GM21786 (cell line): Measurements from ENCODE around the gene DDI1.
"Not testable (repeated sequence)": the region's sequence is repeated elsewhere in the genome, so short reads cannot be mapped to it uniquely, and the experiment has no call there.

ENCODE experiments used
- ATAC-seq: cut with Tn5 transposase; IDR thresholded peaks from one replicate; pipeline ENCODE4 v1.9.1; 2021; ENCODE audit not compliant: unreplicated experiment

The DDI1 gene

DNA sequence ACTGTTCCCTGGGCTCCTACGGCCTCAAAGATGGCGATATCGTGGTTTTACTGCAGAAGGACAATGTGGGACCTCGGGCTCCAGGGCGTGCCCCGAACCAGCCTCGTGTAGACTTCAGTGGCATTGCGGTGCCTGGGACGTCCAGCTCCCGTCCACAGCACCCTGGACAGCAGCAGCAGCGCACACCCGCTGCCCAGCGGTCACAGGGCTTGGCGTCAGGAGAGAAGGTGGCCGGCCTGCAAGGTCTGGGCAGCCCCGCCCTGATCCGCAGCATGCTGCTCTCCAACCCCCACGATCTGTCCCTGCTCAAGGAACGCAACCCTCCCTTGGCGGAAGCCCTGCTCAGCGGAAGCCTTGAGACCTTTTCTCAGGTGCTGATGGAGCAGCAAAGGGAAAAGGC, 555 bp downstream of the DDI1 start:
- no peak for ATAC-seq

DNA sequence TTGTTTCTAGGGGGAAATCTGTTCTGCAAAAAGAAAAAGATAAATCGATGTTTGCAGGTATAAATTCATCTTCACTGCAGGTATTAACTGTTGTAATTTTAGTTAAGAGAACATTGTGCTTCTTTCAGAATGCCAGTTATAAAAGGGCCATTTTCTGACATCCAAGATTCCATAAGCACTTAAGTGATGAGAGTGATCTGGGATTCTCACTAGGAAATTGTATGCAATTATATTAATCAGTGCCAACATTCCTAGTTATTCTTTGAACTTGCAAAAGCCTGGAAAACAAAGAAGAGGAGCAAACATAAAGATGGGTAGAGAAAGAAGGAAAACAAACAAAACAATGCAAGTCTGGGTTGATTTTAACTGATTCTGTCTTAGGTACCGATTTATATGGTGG, 5.4 kb downstream of the DDI1 start:
- no peak for ATAC-seq

DNA sequence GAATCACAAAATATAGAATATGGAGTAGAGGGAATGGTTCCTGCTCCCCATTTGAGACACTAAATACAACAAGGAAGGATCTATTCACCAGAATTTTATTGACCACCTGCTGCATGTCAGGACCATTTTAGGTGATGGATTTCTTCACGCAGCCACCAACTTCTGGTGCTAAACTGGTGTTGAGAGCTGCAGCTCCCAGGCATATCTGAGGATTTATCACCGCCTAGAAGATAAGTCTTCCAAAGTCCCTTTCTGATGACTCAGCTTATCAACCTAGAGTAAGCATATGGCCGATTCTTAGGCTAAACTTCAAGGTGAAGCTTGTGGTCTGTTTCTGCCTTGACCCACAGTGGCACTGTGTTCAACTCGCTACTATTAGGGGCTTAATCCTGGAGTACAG, 6.7 kb downstream of the DDI1 start:
- ATAC-seq = no peak

DNA sequence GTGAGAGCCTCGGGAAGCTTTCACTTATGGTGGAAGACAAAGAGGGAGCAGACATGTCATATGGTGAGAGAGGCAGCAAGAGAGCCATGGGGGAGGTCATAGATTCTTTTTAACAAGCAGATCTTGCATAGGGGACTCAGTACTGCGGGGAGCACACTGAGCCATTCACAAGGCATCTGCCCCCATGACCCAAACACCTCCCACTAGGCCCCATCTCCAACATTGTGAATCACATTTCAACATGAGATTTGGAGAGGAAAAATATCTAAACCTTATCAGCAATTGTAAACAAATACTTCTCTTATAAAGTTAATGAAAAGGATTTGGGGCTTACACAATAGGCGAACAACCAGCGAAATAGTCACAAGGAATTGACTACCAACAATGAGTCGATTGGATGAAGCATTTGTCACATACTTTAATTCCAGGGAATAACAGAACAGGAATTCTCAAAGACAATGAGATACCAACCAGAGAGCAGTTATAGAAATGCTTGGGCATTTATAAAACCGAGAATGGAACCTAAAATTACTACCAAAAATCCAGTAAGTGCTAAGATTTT, 7.3 kb downstream of the DDI1 start:
- no peak for ATAC-seq

DNA sequence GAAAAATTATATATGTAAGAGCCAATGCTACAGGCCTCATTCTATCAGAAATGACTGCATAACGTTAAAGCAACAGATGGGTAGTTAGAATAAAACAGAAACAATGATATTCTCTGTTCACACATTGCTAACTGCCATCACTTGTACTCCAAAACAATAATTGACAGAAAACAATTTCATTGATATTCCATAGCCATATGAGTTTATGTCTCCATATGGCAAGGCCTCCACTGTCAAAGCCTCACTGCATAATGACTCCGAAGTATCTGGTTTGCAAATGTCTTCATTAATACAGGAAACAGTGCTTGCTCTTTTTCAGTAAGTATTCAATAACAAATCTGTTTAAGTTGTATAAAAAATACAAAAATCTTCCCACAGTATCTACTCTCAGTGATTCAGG, 9.9 kb downstream of the DDI1 start:
- ATAC-seq = no peak

DNA sequence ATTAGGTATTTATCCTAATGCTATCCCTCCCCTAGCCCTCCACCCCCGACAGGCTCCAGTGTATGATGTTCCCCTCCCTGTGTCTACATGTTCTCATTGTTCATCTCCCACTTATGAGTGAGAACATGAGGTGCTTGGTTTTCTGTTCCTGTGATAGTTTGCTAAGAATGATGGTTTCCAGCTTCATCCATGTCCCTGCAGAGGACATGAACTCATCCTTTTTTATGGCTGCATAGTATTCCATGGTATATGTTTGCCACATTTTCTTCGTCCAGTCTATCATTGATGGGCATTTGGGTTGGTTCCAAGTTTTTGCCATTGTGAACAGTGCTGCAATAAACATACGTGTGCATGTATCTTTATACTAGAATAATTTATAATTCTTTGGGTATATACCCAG, 10.4 kb downstream of the DDI1 start:
- ATAC-seq = not testable (repeated sequence)

DNA sequence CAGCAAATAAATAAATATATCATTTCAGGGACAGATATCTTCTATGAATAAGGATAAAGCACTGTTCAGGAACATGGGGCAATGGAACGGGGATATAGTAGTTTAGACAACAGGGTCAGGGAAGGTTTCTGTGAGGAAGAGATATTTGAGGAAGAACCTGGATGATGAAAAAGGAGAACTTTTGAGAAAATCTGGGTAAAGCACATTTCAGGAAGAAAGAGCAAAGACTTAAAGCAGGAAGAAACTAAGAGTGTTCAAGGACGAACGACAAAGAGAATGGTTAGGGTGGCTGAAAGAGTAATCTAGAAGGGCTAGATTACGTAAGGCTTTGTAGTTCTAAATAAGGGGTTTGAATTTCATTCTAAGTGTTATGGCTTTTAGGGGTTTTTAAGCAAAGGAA, 12.7 kb downstream of the DDI1 start:
- ATAC-seq = no peak

DNA sequence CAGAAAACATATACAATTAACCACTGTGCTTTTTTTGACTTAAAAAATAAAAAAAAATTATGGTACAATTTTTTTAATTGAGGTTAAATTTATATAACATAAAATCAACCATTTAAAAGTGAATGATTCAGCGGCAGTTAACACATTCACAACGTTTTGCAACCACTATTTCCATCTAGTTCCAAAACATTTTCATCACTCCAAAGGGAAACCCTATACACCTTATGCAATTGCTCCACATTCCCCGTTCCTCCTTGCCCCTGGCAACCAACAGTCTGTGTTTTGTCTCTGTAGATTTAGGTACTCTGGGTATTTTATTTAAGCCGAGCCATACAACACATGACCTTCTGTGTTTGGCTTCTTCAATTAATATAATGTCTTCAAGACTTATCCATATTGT, 15.3 kb downstream of the DDI1 start:
- ATAC-seq = no peak

DNA sequence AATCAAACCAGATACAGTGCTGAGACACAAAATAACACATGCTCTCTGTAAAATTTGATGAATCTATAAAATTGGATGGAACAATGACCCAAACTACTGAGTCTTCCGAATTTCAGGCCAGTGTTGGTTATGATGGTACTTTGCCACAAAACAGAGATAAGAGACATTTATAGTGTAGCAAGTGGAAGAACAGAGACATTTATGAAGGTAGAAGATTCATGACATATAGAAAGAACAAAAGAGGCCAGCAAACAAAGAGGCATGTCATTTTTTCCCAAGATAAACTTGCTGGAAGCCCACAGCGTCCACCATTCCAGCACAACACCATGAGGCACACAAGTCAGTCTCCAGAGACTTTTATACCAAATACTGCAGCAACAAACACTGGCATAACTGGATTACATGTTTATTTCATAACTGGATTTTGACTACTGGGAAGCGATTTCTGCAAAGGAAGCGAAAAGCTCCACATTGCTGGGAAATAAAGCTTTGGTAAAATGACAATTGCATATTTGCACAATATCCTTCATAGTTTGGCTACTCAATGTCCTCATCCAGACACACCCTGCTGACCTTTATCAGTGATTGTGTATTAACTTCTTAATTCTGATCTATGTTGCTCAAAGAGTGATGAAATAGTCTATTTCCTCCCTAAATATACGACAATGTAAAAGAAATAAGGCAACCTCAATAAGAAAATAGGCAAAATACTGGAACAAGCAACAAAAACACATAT, 17.5 kb downstream of the DDI1 start:
- ATAC-seq = no peak

DNA sequence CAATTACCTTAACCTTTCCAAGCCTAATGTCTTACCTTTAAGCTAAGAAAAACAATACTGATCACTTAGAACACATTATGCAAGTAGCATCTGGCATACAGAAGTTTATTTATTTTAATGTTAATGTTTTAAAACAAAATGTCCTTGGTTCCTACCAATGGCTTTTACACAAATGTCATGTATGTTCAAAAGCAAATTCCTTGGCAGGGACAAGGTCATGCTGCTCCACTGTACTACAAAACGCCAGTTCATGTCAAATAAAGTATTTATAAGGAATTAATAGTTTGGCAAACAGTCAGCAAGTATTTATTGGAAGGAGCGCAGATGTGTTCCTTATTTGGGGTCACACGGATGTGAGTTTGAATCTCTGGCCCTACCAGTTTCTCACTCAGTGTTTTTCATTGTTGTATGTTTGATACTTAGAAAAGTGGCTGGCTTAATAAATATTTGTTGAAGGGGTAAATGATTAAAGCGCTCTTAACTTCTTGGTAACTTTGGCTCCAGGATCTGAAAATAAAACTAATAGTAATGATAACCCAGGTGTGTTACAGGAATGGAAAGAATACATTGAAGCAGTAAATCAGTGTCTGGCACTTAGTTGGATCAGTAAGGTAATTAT, 18.6 kb downstream of the DDI1 start:
- no peak for ATAC-seq

DNA sequence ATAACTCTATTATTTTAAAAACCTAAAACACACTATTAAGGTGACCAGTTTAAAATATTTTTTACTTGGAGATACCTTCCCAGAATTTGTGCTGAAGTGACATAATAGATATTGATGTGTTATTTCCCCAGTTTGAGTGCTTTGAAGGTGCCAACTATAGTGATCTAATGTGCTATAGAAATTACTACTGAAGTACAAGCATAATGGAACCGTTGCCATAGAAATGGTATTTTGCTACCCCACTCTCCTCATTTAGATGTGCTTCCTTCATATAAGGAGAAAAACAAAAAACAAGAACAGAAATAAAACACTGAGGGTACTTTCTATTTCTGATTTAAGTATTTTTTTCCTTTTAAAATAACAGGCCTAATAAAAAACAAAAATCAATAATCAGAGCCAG, 19.2 kb downstream of the DDI1 start:
- ATAC-seq = no peak

DNA sequence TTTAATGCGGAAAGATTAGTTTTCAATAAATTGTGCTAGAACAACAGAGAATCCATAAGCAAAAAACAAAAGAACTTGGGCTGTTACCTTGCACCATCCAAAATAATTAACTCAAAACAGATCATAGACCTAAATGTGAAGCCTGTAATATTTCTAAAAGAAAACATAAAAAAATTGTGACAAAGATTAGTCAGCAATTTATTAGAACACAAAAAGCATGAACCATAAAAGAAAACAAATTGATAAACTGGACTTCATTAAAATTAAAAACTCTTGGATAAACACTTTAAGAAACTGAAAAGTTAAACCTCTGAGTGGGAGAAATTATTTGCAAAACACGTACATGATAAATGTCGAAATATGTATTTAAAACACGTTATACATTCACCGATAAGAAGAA, 21.5 kb downstream of the DDI1 start:
- no peak for ATAC-seq

DNA sequence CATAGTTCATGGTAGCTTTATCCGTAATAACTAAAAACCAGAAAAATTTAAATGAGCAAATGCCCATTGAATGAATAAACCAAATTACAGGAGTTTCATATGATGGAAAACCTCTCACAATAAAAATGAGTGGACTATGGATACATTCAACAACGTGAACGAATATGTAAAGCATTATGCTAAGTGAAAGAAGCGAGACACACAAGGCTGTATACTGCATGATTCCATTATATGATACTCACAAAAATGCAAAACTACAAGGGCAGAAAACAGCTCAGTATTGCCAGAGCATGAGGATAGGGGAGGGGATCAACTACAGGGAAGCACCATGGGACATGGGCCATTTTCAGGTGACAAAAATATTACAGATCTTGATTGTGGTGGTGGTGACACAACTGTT, 22.2 kb downstream of the DDI1 start:
- ATAC-seq = no peak

DNA sequence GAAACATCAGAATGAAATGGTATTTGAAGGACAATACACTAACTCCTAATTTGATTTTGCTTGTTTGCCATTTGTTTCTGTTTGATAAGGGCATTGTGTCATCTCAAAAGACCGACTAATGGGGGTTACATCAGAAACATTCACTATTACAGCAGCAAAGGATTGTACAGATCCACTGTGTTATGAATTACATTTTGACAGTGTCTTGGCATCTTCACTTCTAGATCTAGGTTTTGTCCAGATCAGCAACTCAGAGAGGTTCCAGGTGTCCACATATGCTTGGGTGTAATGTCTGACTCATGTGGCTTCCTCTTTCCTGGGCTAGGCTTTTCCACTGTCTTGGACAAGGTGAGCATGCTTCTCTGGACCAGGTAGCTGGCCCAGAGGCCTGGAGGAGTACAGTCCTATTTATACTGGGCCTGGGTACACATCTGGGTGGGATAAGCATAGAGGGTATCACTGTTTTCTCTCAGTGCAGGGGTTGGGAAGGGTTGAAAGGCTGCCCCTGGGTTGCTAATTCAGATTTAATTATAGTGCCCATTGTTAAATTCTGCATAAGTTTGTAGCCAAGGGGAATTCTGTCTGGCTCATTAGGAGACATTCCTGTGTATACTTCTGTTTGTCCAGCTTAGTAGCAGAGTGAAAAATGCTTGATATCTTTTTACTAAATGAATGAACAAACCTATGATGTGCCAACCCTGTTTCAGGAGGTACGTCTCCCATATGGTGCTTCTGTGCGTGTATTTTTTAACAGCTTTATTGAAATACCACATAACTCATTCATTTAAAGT, 23.8 kb downstream of the DDI1 start:
- ATAC-seq = no peak

DNA sequence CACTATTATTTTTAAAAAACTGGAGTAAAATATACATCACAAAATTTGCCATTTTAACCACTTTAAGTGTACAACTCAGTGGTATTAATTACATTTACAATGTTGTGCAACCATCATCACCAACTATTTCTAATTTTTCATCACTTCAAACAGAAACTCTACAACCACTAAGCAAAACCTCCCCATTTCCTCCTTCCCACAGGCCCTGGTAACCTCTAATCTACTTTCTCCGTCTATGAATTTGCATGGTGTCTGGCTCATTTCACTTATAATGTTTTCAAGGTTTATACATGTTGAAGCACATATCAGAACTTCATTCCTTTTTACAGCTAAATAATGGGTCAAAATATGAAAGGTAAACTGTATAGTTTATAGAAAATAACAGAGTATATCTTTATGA, 24.4 kb downstream of the DDI1 start:
- ATAC-seq = no peak

DNA sequence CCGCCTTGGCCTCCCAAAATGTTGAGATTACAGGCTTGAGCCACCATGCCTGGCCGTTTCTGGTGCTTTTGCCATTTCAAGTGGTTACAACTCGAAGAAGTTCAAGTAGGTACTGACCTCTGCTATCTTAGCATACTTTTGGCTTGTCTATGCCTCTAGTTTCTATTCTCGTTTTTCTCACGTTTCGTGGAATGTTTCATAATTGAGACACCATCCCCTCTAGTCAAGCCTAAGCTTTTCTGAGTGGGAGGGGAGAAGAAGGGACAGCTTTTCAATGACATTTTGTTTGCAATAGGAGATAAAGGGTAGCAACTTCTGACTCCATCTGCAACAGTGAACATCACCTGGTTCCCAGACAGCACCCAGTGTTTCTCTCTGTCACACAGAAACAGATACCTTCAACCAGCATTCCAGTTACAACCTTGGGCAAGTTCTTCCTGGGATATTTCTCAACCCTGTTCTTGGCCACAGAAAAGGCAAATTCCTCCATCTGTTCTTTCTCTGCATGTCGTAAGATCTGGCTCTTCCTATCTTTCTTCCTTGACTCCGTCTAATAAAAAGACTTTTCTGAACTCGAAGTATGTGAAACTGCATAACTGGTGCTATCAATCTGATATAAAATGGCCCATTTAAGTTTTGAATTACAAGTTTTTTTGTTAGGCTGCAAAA, 25.5 kb downstream of the DDI1 start:
- no peak for ATAC-seq

DNA sequence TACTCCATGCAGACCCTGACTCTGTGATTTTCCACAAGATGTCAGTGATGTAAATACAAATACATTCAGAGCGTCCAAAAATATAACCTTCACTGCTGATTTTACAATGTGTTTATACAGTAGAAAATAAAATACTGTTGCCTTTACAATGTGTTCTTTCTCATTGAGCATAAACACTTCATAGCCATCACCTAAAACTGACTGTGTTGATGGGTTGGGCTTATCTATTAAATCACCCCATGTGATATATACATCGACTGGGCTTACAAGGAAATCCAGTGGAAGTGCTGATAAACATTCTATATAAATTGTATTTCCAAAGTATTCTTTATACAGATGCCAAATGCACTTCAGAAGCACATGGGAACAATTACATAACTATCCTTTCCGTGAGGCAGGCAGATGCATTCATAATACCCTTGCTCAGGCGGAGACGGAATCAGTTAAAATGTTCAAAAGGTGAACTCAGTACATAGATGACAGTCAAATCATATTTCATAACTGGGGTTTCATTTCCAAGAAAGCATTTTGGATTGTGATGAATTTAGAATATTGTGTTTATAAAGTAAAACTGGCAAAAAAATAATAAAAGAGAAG, 27.7 kb downstream of the DDI1 start:
- no peak for ATAC-seq

DNA sequence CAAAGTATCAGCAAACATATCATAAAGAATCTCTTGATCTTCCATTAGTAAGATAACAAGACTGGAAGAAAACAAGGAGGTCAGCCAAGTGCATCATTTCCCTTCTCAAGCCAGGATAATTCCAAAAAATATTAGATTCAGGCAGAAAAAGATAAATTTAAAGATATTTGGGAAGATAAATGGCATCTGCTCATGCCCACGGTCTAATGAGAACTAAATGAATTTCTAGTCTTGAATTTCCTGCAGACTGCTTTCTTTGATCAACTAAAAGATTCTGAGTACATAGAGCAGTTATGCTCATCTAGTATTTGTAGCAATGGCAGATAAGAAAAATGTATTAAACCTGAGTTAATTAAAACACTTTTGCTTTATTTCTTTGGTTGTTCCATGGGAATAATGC, 31.1 kb downstream of the DDI1 start:
- no peak for ATAC-seq

DNA sequence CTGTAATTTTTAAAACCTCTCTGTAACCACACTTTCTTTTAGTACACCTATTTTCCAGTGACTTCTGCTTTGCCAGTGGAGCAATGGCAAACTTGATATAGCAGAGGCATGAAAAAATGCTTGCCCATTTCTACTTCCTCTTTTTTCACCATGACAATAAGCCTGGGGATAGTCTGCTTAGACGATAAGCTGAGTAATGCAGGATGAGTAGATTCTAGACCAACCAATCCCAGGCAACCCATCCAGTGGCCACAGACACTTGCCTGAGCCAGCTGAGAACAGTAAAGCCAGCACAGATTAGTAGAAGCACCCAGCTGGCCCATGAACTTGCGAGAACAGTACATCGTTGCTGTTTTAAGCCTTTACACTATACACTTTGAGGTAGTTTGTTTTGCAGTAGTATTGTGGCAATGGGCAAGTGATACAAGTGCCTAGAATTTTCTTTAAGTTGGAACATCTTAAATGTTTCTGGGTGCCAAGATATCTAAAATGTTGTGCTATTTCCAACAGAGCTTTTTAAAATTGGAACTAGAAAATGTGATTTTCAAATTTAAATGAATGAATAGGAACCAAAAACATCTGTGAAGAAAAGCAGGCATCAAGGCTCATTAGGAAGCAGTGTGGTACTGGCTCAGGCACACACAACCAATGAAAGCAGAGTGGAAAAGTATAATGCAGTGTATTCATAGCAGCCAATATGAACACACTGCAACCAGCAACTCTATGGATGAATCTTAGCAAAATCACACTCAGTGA, 37.7 kb downstream of the DDI1 start:
- ATAC-seq = peak; percentile 87

DNA sequence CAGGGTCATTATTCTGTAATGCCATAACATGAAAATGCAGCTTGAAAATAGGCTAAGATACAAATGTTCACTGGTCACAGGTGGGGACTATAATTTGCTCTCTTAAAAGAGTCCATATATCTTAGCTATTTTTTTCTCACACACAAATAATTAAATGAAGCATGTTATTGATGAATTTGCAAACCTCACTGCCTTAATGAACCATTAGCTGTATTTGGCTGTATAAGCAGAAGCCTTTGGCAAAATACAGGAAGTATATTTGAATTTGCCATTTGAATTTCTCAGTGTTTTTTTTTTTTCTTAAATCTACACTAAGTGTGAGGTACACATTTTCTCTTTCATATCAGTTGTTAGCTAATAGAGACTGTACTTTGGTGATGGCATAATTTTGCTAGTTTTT, 38.7 kb downstream of the DDI1 start:
- no peak for ATAC-seq
